ENCODE results near the gene TOX2.

TOX2 gene

GRCh38 chr20:44104798-44105517, 190.3 kb downstream of the TOX2 start:
- no peak for DNase-seq (ENCODE audit: low read depth)

- DNase-seq (ENCODE audit: low read depth) = no peak
These were observed 192.0 kb downstream of the TOX2 start for GRCh38 chr20:44106615-44107014.

- no peak for DNase-seq (ENCODE audit: low read depth)
These were observed 195.3 kb downstream of the TOX2 start for GRCh38 chr20:44109951-44110361.

- no peak for DNase-seq (ENCODE audit: low read depth)
These were observed 196.3 kb downstream of the TOX2 start for GRCh38 chr20:44110816-44111568.

- DNase-seq (ENCODE audit: low read depth) = no peak
These were observed 197.2 kb downstream of the TOX2 start for GRCh38 chr20:44111712-44112335.

- DNase-seq (ENCODE audit: low read depth) = no peak
These were observed 197.8 kb downstream of the TOX2 start for GRCh38 chr20:44112456-44112855.

- DNase-seq (ENCODE audit: low read depth) = no peak
These were observed 198.4 kb downstream of the TOX2 start for GRCh38 chr20:44112889-44113617.

GRCh38 chr20:44113618-44114376, 199.1 kb downstream of the TOX2 start:
- no peak for DNase-seq (ENCODE audit: low read depth)

GRCh38 chr20:44115181-44115580, 200.5 kb downstream of the TOX2 start:
- no peak for DNase-seq (ENCODE audit: low read depth)

- no peak for DNase-seq (ENCODE audit: low read depth)
These were observed 201.4 kb downstream of the TOX2 start for GRCh38 chr20:44115762-44116644.

GRCh38 chr20:44117296-44118184, 202.9 kb downstream of the TOX2 start:
- no peak for DNase-seq (ENCODE audit: low read depth)

- DNase-seq (ENCODE audit: low read depth) = no peak
These were observed 203.8 kb downstream of the TOX2 start for GRCh38 chr20:44118185-44119033.
